Colon (tissue), 2 donors: ENCODE results near the gene MPPED1.

Experiments
- FAIRE-seq: peaks from 2 replicates; lab custom pipeline; 2012; peaks lifted over from hg19 to GRCh38; lab: Jason Lieb, UNC
- donor health status: control.
- donor health status: control.

MPPED1 gene

GRCh38 chr22:43526117-43526655 lies 114.4 kb downstream of the MPPED1 start:
- no peak for FAIRE-seq

GRCh38 chr22:43526946-43527345 lies 115.1 kb downstream of the MPPED1 start:
- no peak for FAIRE-seq

- FAIRE-seq = no peak
These were observed 117.0 kb downstream of the MPPED1 start for GRCh38 chr22:43528601-43529360.

GRCh38 chr22:43529461-43529860 lies 117.6 kb downstream of the MPPED1 start:
- no peak for FAIRE-seq

DNA sequence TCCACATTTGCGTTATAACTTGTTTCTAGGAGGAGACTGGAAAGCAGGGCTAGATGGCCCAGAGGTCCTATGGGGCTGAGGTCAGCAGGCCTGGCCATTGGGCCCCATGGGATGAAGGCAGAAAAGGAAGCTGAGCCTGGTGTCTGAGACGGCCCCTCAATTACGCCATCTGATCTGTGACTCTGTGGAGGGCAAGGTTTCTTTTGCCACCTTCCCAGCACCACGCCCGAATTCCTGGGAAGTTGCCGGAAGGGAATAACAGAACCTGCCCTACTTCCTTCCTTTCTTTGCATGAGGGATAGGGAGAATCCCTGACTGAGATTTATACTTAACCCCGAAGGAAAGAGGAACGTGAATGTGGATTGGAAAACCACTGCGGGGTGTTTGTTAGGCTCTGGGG lies 118.1 kb downstream of the MPPED1 start:
- no peak for FAIRE-seq

DNA sequence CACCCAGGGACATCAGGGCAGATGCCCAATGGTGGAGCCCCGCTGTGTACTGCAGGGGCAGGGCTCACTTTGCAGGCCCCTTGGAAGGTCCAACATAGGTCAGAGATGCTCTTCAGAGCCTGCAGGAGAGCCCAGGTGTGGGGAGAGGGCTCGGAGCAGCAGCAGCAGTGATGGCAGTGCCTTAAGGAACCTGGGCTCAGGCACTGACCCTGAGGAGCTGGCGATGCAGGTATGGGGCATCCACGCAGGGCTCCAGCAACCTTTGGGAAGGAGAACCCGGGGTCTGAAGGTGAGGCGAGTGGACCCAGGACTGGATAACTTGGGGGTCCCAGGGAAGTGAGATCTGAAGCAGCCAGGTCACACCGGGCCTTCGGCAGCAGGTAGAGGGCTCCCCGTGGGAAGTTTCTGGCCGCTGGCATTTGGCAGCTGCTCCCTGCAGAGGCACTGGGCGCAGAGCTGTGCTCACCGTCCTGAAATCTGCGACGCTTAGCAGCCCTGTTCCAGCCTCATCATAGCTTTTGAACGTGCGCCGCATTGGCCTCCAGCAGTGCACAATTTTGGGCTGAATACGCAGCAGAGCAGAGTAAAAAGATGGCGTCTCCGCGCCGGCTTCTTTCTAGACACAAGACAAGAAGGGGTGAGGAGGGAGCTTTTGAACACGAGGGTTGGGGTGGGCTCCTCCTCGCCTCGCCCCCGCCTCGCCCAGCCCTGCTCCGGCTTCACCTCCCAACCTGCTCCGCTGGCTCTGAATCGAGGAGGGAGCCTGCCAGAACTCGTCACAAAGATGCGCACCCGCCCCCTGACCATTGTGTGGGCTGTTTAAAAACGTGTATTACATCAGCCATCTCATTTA lies 118.8 kb downstream of the MPPED1 start:
- no peak for FAIRE-seq

GRCh38 chr22:43531651-43532050 lies 119.8 kb downstream of the MPPED1 start:
- FAIRE-seq = no peak

- no peak for FAIRE-seq
These were observed 120.7 kb downstream of the MPPED1 start for GRCh38 chr22:43532301-43533155.

DNA sequence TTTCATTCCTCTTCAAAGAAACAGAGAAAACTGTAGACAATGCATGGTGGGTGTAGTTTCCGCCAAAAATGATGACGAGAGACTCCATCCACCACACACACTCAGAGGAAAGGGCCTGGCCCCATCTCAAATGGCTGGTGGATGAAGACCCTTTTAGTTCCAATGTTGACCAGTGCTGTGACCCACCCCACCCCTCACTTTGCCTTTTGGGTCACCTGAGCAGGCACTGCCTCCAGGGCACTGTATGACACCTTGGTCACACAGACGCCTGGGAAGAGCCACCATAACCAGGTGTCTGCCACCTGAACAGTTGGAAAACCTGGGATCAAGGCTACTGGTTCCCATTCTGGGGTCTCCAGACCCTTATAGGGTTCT lies 121.3 kb downstream of the MPPED1 start:
- no peak for FAIRE-seq

GRCh38 chr22:43533656-43534428 lies 122.0 kb downstream of the MPPED1 start:
- no peak for FAIRE-seq

- no peak for FAIRE-seq
These were observed 123.1 kb downstream of the MPPED1 start for GRCh38 chr22:43534916-43535315.

DNA sequence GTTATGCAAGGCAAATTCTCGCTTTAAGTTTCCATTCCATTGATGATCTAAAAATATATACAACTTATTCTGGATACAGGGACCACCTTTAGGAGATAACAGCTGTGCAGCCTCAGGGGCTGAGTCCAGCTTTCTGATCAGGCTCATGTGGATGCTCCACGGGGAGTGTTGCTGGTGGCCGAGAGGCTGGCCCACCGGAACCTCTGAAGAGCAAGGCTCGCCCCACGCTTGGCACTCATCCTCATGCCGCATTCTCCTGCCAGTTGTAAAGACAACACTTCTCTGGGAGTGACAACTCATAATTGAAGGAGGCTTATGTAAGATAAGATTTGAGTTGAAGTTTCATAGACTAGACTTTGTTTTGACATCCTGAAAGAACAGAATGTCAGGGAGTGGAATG lies 123.5 kb downstream of the MPPED1 start:
- FAIRE-seq = no peak

GRCh38 chr22:43535741-43536140 lies 123.9 kb downstream of the MPPED1 start:
- FAIRE-seq = no peak

DNA sequence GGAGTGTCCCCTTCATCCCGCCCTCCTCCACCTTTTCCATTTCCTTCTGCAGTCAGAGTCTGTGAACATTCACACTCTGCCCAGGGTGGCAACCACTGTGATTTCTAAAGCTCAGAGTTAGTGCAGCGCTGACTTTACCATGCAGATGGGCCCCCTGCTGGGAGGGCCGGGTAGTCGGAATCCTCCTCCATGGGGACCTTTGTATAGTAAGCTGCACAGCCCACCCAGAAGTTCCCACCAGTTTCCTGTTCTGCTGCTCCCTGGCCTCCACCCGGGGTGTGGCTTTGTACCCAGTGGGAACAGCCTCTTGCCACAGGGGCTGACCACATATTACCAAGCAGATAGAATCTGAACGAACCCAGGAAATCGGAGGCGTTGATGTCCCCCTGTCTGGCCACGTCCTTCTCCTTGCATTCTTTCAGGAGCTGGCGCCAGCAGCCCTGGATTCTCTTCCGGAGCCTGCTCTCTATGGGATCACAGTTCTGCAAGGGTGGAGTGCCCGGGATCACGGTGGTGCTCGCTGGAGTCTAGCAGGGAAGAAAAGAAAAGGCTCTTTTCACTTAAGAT lies 125.3 kb downstream of the MPPED1 start:
- no peak for FAIRE-seq

DNA sequence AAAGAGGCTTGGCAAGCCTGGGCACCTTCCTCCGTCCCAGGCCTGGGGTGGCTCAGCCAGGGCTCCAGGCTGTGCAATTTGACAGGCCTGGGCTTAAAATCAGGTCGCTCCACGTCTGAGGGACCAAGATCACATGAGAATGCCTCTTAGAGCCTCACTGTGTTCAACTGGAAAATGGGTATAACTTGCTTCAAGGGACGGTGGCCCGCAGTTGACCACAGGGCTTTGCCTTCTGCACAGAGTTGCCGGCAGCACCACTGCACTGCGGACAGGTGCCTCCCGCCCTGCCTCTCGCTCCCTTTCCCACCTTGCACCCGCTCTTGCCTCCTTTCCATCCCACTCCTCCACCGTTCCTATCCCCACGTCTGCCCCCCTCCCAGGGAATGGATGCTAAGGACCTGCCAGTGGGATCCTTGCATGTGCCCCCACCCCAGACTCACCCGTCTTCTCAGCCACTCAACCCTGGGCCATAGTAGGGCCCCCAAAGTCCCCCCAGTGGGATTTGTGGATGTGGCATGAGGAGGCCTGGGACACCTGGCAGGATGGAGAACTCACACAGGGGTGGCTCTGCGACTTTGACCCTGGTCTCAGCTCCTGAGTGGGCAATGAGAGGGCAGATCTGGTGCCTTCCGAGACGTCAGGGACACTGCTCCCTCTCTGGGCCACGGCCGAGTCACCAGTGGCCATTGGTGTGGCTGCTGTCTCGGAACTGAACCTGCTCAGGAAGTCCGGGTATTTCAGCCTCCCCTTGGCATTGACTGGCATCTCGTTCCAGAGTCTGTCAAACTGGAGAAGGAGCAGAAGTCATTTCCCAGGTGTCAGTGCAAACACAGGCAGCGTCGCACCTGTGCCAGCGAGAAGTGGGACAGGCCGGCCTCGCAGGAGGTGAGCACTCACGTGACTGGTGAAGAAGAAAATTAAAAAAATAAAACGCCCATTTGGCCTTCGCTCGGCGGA lies 128.0 kb downstream of the MPPED1 start:
- FAIRE-seq = no peak

DNA sequence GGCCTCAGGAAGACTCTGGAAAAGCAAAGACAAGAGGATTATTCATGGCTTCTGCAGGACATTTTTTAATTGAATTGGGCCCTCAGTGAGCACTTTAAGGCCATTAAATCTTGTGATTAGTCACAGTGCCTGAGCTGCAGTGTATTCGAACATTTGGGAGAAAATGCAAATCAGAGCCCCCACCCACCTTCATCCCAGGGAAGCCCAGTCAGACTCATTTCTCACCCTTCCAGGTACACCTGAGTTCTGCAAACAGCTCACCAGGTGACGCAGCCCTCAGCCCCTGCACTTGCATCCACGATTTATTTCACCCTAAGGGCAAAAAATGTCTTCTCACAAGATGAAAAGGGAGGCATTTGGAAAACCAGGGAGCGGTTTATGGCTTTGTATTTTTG lies 128.7 kb downstream of the MPPED1 start:
- no peak for FAIRE-seq

DNA sequence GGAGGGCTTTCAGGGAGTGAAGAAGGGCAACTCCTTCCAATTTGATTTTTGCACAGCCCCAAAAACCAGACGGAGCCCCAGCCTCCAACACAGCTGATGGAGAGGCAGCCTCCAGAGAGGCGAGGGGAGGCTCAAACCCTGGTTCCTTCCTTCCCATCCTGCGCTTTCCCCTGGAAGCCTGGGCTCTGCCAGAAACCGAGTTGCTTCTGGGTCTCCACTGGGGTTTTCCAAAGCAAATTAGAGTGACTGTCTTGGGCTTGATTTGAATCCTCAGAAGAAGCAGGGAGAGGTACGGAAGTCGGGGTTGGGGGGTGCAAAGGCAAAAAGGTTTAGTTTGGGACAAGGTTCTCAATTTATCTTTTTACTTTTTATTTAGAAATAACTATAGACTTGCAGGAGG lies 129.2 kb downstream of the MPPED1 start:
- no peak for FAIRE-seq

DNA sequence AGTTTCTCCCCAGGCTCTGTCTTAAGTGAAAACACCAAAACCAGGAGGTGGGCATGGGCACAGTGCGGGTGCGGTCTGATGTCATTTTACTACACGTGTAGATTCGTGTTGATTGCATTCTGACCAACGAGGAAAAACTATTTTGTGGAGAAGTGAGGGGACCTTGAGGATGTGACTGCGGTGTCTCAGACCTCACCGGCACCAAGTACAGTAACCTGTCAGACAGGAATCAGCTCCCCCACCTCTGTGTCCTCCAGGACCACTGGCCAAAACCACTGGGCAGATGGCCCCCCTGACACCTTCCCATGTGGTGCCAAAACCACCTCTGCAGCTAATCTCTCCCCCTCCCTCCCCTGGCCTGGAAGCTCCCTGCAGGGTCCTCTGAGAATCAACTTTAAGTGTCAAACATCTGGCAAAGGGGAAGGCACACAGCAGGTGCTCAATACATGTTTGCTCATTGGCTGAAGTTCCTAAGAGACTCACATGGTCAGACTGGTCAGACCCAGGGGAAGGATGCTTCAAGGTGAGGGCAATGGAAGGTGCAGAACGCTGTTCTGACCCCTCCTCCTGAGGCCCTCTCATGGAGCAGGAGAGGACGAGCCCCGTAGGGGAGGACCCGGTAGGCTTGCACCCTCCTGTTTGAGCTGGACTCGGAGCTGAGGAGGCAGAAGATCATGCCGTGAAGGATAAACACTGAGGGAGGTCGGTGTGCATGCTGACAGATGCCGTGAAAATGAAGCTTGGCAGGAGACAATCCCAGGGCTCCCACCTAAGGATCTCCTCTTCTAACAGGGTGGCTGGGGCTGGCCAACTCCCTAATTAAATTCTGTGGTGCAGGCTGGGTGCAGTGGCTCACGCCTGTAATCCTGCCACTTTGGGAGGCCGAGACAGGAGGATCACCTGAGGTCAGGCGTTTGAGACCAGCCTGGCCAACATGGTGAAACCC lies 129.9 kb downstream of the MPPED1 start:
- no peak for FAIRE-seq
